HG03354 (cell line): ENCODE data around the gene CAMTA1.

Experiments used
- ATAC-seq: cut with Tn5 transposase; IDR thresholded peaks from one replicate; pipeline ENCODE4 v1.9.1; 2021; ENCODE audit warnings: mild to moderate bottlenecking; ENCODE audit not compliant: unreplicated experiment, poor library complexity, severe bottlenecking

The CAMTA1 gene

DNA sequence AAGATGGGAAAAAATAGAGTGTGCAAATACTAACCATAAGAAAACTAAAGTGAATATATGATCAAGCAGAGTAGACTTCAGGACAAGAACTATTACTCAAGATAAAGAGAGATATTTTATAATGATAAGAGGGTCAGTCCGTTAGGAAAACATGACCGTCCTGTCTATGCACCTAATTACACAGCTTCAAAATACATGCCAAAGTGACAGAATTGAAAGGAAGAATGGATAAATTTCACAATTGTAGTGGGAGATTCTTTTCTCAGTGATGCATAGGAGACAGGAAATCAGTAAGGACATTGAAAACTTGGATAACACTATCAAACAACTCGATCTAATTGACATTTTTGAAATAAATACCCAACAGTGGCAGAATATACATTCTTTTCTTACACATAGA is 489.0 kb downstream of the CAMTA1 start:
- ATAC-seq: no peak

DNA sequence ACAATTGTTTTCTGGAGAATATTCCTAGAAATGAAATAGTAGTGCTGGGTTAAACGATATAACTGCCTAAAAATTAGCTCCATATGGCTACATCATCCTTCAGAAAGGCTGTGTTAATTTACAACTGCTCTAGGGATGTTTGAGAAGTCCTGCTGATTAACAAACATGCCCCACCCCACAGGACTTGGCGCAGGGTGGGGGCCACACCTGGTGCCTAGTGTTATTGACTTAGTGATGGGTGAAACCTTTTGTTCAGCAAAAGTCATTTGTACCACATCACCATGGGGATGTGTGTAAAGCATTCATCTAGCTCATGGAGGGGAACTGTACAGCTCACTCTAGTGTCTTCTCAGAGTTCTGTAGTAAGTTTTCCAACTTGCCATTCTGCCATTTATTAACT is 492.8 kb downstream of the CAMTA1 start:
- ATAC-seq: no peak

DNA sequence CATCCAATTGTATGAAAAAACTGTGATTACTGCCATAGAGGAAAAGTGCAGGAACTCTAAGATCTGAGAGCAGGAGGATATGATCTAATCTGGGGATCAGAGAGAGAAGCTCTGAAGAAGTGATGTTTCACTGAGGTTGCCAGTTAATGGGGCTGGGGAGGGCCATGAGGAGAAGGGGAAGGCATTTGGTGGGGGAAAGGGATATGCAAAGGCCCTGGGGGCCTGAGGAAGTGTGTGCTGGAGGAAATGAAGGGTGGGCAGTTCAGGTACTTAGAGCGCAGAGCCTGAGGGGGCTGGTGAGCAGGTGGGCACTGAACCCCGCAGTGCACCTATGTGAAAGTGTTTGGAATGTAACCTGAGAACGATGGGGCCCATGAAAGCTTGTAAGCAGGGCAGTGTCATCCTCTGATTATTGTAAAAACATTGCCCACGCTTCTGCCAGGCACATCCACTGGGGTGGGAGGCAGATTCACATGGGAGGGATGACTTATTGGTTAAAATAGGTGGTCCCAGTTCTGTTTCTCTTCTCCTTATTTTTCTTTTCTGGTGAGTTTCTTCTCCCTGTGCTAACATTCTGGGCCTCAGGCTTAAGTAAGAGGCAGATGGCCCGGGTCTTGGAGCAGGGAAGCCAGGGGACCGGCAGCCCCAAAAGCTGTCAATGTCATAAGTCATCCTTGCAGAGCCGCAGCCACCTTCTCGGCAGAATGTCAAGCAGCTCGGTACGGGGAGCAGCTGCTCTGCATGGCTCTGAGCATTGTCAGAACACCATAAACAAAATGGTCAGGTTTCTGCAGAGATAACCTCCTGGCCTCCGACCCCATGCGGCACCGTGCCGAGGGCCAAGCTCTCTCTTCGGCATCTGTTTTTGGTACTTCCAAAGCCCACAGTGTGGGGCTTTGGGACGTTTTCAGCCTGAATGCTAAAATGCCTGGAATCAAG is 493.8 kb downstream of the CAMTA1 start:
- no peak for ATAC-seq

DNA sequence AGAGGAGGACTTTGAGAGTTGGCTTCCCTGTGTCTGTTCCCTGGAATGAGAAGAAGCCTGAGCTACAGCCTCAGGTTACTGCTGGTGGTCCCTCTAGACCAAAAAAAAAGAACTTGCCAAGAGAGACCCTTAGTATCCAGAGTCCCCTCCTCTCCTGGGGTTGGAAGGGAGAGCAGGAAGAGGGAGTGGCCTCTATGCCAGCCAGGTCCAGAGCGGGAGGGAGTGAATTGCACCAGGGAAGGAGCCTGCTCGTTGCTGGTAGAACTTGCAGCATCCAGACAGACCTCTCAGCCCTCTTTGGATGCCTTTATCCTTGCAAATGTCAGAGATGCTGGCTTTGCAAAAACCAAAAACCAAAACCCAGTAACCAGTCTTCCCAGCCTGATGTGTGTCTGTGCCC is 494.5 kb downstream of the CAMTA1 start:
- no peak for ATAC-seq

DNA sequence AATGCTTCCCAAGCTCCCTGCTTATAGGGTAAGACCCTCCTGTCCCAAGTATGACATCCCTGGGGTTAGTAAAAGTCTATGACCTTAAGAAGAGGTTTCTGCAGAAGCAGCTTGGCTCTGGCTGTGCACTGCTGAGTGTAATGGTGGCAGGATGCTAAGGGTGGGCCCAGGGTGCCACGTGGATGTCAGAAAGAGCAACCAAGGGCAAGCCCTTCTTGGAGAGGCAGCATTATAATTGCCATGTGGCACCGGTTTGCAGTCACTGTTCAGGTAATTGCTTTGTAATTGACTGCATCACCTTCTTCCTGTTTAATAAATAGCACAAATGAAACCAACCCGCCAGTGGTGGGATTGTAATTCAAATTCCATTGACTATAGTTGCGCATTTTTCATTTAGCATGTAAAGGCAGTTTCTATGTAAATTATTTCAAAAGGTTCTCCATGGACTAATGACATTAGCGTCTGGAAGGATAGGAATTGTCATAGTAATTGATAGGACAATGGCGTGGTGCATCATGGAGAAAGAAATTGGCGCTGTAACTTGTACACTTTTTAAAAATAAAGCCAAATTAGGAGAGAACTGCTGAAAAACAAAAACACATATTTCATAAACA is 495.2 kb downstream of the CAMTA1 start:
- no peak for ATAC-seq

DNA sequence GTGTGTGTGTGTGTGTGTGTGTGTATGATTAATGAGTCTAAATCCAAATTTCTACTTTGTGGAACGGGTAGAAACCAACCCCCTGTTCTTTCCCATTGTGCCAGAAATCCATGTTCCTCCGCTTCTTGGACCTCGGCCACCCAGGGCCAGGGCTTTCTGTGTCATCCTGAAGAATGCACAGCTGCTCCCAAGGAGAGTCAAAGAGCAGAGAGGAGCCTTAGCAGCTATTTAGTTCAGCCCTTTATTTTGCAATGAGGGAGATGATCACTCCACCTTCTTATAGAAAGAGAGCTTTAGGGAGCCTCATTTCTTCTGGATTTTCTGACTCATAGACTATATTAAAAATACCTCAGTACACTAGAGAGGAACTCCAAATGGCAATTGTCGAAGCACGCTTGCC is 496.6 kb downstream of the CAMTA1 start:
- no peak for ATAC-seq

DNA sequence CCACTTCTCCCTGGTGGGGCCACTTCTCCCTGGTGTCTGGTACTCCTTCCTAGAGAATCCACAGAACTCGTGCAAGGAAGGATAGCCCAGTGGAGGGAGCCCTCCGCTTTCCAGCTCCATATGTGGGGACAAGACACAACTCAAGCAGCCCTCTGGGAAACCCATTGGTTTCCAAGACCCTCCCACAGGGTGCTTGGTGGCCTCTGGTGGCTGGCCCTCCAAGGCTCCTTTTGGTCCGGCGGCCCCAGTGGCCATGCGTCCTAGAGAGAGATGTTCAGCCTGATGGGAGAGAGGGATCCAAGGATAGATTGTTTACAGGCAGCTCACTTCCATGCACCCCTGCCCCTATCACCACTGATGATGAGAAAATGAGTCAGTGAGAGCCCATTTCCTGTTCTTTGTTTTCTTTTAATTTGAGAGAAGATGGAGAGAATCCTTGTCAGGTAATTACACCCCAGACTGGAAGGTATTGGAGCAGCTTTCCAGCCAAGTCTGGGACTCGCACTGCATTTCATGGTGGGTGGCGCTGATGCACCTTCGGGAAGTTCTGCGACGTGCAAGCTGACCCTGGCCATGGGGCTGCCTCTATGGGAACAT is 499.7 kb downstream of the CAMTA1 start:
- no peak for ATAC-seq

DNA sequence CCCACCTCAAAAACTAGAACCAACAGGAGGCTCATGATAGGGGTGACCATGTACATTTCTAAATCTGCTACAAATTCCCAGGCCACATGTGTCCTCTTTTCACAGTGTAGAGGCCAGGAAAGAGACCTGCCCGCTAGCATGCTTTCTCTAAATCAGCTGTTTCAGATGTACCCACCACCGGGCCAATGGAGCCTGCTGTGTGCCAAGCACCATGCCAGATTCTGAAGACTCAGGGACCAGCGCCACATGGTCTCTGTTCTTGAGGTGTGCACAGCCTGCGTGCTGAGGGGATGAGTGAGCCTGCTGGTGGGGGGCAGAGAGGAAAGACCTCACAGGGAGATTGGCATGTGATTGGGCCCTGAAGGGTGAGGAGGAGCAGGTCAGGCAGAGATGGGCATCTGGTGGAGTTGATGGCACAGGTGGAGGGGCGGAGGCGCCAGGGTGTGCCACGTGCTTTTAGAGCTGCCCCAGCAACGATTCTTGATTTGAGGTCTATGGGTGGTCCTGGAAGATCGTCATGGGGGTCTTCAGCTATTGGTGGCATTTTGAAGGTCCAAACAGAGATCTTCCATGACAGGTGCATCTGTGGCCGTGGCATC is 500.7 kb downstream of the CAMTA1 start:
- no peak for ATAC-seq

DNA sequence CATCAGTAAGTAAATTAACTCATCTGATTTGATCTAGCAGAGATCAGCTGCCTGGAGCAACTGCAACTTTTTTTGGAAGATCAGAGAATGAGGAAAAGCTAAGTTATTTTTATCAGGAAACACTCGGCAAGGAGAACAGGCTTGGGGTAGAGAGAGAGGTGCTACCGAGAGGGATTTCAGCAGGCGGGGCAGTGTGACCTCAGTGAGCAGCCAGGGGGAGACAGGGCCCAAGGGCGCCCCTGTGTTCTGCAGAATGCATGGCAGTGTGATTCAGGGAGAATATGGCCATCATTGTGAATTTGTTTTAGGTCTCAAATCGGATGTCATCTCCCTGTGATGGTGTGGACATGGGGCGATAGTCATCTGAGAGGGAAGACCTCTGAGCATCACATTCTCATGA is 501.8 kb downstream of the CAMTA1 start:
- no peak for ATAC-seq

DNA sequence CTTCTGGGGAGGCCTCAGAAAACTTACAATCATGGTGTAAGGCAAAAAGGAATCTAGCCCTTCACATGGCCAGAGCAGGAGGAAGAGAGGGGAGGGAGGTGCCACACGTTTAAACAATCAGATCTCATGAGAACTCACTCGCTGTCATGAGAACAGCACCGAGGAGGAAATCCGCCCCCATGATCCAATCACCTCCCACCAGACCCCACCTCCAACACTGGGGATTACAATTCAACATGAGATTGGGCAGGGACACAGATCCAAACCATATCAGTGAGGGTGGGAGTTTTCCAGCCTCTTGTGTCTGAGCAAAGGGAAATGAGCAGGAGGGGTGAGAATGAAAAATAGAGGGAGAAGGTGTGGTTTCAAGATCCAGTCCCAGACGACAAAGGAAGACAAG is 503.7 kb downstream of the CAMTA1 start:
- no peak for ATAC-seq

DNA sequence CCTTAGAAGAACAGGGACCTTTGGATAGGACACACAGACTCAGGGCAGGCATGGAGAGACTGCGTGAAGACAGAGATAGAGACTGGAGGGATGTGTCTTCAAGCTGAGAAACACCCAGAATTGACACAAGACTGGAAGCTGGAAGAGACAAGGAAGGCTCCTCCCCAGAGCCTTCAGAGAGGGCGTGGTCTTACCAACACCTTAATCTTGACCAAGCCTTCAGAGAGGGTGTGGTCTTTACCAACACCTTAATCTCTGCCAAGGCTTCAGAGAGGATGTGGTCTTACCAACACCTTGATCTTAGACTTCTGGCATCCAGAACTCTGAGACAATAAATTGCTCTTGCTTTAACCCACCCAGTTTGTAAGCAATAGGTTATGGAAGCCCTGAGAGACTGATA is 504.4 kb downstream of the CAMTA1 start:
- ATAC-seq: no peak

DNA sequence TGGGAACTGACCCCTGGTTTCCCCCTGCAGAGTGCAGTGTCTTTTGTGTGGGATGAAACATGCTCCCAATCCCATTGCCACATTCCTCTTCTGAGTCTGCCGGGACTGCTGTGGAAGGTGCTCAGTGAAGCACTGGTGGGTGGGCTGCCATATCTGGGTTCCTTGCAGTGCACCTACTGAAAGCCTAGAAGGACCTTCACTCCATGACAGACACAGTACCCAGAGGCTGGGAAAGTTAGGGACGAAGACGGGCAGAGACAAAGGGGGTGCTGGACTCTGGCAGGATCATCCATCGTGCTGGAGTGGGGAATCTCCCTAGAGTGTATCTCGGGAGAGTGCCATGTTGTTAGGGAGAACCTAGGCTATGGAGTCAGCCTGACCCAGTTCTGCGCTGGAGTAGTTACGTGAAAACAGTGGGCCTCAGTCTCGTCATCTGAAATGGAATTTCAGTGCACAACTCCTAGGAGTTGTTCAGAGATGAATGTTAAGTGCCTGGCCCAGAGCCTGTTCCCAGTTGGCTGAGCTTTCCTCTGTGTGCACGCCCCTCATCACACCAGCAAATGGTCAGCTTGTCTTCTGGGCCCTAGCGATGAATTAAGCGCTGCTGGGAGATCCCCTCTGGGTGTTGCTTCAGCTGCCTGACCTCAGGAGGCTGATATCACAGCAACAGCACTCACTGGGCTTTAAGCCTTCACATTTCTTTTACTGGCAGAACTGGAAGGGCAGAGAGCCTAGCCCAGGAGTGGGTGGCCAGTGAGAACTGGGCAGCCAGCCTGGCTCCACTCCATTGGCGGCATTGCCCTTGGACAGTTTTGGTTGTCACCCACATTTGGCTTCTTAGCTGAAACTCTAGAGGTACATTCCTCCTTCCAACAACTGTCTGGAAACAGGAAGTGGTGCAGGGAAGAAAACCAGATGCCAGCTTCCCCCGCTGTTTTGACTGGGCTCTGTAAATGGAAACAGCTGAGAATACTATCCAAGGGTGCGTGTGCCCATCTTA is 506.0 kb downstream of the CAMTA1 start:
- ATAC-seq: no peak

DNA sequence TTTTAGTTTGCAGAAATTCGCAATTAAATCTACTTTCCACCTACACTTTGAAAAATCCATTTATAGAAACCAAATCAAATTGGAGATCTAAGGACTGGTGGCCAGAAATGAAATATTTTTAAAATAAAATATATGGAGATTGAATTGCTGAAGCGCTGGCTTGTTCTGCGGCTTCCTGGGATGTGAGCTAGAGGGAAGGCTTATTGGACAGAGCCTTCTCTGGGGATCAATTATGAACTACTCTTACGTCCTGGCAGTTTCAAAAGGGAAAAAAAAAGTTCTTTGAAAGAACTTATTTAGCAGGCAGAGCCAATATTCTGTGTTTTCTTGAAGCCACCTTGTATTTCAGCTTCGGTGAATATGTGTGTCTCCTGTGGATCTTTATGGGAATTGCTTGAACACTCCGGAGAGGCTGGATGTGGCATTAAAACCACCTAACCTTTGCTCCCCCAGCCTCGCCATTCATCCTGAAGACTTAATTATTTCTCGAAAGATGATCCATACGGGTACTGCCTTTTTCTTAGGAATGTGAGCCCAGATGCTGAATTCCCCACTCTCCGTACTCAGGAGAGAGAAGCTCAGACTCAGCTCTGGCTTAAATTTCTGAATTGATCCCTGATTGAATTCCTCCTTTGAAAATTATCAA is 506.9 kb downstream of the CAMTA1 start:
- no peak for ATAC-seq

DNA sequence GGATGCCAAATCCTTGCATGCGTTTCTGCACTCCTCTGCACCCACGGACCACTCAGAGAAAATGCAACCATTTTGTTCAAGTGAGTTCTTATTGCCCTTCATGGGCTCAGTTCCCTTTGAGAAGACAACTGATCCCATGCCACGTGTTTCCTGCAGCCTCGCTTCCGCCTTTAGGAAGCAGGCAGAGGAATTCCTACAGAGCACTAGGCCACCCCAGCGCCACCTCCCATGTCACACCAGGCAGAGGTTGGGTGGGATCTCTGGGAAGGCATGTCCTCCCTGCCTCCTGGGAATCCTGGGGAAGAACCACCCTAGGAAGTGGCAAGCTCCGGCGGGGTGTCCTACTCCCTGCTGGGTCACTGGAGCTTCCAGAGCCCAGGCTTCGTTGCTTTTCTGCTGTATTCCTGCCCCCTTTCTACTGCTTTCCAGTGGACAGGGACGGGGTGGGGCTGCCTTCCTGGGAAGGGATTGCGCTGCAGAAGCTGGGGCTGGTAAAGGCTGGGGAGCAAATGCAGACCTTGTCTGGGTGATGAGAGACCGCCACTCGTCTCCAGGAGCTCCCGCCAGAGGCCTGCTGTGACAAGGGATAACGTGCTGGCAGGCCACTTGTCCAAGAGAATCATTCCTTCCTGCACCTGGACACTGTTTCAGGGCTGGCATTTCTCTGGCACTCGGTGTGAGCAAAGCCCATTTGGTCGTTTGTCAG is 507.6 kb downstream of the CAMTA1 start:
- no peak for ATAC-seq

DNA sequence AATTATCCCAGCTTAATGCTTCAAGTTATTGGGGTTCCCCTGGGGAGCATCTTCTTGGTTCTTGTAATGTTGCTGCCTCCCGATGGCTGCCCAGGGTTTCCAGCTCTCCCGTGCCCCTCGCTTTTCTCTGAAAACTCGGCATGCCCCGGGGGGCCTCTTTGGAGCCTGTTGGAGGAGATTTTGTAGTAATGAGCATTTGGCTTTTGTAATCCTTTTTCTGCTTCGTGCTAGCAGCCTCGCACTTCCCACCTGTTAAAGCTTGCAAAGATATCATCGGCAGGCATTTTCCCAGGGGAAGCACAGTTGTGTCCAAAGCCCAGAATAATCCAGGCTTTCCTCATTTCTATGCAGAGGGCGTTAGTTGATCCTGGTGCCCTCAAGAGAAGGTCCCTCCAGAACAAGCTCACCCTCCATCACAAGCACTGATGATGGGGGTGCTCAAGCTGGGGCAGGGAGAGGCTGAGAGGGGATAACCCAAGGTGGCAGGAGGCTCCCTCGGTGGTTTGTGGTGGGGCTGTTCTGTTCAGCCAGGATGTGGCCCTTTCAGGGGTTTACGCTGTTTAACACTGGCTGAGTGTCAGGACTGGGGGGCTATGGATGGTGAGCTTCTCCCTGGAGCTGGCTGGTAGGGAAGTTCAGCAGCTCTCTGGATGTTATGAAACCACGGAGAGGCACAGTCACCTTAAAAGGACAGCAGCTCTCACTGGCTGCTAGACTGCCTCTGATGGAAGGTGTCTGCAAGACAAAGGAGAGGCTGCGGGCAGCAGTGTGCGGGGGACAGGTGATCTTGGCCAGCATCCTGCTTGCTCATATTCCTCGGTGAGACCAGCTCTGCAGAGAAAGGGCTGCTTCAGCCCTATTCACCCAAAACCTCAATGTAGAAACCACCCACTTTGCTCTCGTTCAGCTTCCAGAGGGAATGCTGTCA is 508.7 kb downstream of the CAMTA1 start:
- ATAC-seq: no peak

DNA sequence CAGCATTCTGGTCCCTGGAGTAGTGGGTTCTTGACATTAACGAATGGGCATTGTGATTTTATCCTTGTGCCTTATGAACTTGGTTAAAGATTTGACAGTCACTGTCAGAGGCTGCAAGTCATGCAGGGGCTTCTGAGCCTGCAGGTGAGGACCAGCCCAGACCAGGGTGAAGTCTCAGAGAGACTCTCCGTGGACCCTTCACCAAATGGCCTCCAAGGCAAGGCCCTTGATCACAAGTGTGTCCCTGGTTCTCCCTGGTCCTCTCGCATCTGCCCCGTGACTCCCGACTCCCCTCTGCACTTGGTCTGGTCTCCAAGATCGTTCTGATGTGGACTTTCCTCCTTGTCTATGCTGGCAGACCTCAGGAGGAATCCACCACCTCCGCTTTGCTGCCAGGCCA is 509.4 kb downstream of the CAMTA1 start:
- no peak for ATAC-seq

DNA sequence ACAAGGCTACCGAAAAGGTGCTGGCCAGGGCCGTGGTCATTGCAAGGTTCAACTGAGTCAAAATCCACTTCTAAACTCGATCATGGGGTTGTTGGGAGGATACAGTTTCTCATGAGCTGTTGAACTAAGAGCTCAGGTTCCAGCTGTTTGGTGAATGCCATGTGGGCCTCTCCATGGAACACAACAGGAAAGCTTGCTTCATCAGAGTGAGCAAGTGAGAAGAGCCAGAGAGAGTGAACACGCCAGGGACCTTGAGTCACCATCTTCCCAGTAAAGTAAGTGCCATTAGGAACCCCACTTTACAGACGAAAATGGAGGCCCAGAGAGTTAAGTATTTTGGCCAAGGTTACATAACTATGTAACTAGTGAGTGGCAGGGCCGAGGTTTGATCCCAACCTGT is 510.7 kb downstream of the CAMTA1 start:
- ATAC-seq: no peak
